Endodermal cell (in vitro differentiated cells): ENCODE results near the gene MTMR2. TPM values are rescaled to one million over a fixed set of nuclear protein-coding genes. Genes with fewer than 3 reads are reported as not detected.

Experiments used
- DNase-seq: peaks from one replicate; pipeline ENCODE4 v3.0.0-alpha.2; 2017
- H3K27ac ChIP-seq: 2 replicates; pipeline ENCODE4 v1.5.1; 2013; ENCODE audit warnings: mild to moderate bottlenecking, low read depth, low read length, moderate library complexity
- H3K27me3 ChIP-seq: 2 replicates; pipeline ENCODE4 v1.6.1; 2013; ENCODE audit warnings: mild to moderate bottlenecking, low read length, moderate library complexity; ENCODE audit not compliant: insufficient read depth, control insufficient read depth, poor library complexity, severe bottlenecking
- H3K36me3 ChIP-seq: 2 replicates; pipeline ENCODE4 v1.7.0; 2013; ENCODE audit warnings: mild to moderate bottlenecking, low read length, moderate library complexity; ENCODE audit not compliant: control insufficient read depth, insufficient read depth
- H3K4me1 ChIP-seq: one replicate; pipeline ENCODE4 v1.7.0; 2013; ENCODE audit warnings: low read length; ENCODE audit not compliant: control insufficient read depth, insufficient read depth
- H3K4me3 ChIP-seq: 2 replicates; pipeline ENCODE4 v1.5.1; 2013; ENCODE audit warnings: mild to moderate bottlenecking, low read length, moderate library complexity
- H3K9ac ChIP-seq: 2 replicates; pipeline ENCODE4 v1.6.1; 2013; ENCODE audit warnings: mild to moderate bottlenecking, low read length, moderate library complexity; ENCODE audit not compliant: poor library complexity, severe bottlenecking; ENCODE audit errors: extremely low read depth
- H3K9me3 ChIP-seq: 2 replicates; pipeline ENCODE4 v1.6.1; 2013; ENCODE audit warnings: mild to moderate bottlenecking, low read length, moderate library complexity; ENCODE audit not compliant: control insufficient read depth
- H3K27ac Mint-ChIP-seq: 2 replicates; pipeline ENCODE4 v1.8.0; 2020; ENCODE audit warnings: mixed read lengths
- H3K27me3 Mint-ChIP-seq: 2 replicates; pipeline ENCODE4 v1.8.0; 2021; ENCODE audit warnings: mild to moderate bottlenecking, mixed read lengths; ENCODE audit not compliant: insufficient read depth
- H3K36me3 Mint-ChIP-seq: 2 replicates; pipeline ENCODE4 v1.8.0; 2020; ENCODE audit warnings: low read depth, mixed read lengths
- H3K4me1 Mint-ChIP-seq: 2 replicates; pipeline ENCODE4 v1.8.0; 2020; ENCODE audit warnings: mixed read lengths
- H3K4me3 Mint-ChIP-seq: 2 replicates; pipeline ENCODE4 v1.8.0; 2020; ENCODE audit warnings: mild to moderate bottlenecking, moderate library complexity, mixed read lengths
- H3K9me3 Mint-ChIP-seq: 2 replicates; pipeline ENCODE4 v1.8.0; 2020; ENCODE audit warnings: mild to moderate bottlenecking, mixed read lengths
- WGBS, 2 experiments: methylation state at CpG; one replicate each; pipeline versions ENCODE4 v1.1.5 to v1.1.7; 2013; ENCODE audit warnings: missing lambda C conversion rate in 2 of 2, mixed read lengths in 1 of 2; ENCODE audit not compliant: insufficient coverage in 1 of 2, insufficient read length in 1 of 2; 5-methylcytosine and 5-hydroxymethylcytosine counted together
- total RNA-seq, 2 donors: library from RNA; stranded (reverse); fragmentation: NEBNext Ultra II Directional in 1 of 2; extraction: Animal tissue kit (Norgen Biotek cat#: 25700) in 1 of 2; gene quantifications; 2 replicates in 1 of 2; 3 replicates in 1 of 2; pipeline ENCODE4 v1.2.1, GENCODE V29; 2021
- TF ChIP-seq, protein P1 (sequence below): fragments of 200-600 bp; sonication (generic); conservative IDR thresholded peaks from 2 replicates; pipeline ENCODE4 v1.5.0; 2021; ENCODE audit warnings: antibody characterized with exemption, mild to moderate bottlenecking

Gene MTMR2
- total RNA-seq, 2 donors from 2014 or later = 56.9 to 65.8 TPM

DNA sequence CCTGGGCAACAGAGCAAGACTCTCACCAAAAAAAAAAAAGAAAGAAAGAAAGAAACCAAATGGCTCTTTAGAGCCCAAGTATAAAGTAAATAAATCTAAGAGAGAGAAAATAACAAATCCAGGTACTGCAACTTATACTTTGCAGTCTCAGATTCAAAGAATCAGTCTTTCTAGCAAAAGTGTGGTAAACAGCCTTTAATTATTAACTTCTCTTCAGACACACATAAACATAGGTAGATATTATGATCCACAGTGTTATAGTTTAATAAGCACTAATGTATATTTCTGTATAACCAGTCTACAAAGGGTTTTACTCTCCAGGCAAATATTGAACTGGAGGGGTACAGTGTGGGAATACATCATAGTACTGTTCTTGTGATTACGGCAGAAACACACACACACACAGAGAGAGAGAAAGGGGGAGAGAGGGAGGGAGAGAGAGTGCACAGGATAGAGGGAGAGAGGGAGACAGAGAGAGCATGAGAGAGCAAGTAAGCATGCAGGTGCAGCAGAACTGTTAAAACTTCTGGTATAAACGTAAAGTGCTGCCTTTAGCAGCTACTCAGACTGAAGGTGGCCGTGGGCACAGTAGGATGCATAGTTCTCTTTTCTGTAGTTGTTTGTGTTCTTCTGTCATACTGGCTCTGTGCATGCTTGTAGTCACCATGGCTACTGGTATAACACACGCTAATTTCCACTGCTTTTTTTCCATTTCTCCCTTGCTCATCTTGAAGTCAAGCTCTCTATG lies 32.3 kb downstream of the MTMR2 start:
- H3K27me3 ChIP-seq = no peaks in the 10 kb centered on the region
- H3K4me1 Mint-ChIP-seq = peaks cover 14% of the 10 kb centered on the region
- TF ChIP-seq, protein P1, sequence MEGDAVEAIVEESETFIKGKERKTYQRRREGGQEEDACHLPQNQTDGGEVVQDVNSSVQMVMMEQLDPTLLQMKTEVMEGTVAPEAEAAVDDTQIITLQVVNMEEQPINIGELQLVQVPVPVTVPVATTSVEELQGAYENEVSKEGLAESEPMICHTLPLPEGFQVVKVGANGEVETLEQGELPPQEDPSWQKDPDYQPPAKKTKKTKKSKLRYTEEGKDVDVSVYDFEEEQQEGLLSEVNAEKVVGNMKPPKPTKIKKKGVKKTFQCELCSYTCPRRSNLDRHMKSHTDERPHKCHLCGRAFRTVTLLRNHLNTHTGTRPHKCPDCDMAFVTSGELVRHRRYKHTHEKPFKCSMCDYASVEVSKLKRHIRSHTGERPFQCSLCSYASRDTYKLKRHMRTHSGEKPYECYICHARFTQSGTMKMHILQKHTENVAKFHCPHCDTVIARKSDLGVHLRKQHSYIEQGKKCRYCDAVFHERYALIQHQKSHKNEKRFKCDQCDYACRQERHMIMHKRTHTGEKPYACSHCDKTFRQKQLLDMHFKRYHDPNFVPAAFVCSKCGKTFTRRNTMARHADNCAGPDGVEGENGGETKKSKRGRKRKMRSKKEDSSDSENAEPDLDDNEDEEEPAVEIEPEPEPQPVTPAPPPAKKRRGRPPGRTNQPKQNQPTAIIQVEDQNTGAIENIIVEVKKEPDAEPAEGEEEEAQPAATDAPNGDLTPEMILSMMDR = no peak
- H3K4me3 ChIP-seq = no peak overlapping the region
- no peak for DNase-seq
- 56 to 85% methylated on average over 3 to 4 of the region's 4 CpGs for WGBS, 2 experiments
- H3K27me3 Mint-ChIP-seq = no peaks in the 10 kb centered on the region
- peaks cover 15% of the 10 kb centered on the region for H3K36me3 Mint-ChIP-seq
- H3K27ac ChIP-seq = no peak overlapping the region
- H3K27ac Mint-ChIP-seq = no peak overlapping the region
- peaks cover 15% of the 10 kb centered on the region for H3K36me3 ChIP-seq
- H3K4me1 ChIP-seq = no peaks in the 10 kb centered on the region
- peaks cover 10% of the 10 kb centered on the region for H3K9me3 ChIP-seq
- H3K9ac ChIP-seq = no peak overlapping the region
- no peak overlapping the region for H3K4me3 Mint-ChIP-seq
- no peaks in the 10 kb centered on the region for H3K9me3 Mint-ChIP-seq

DNA sequence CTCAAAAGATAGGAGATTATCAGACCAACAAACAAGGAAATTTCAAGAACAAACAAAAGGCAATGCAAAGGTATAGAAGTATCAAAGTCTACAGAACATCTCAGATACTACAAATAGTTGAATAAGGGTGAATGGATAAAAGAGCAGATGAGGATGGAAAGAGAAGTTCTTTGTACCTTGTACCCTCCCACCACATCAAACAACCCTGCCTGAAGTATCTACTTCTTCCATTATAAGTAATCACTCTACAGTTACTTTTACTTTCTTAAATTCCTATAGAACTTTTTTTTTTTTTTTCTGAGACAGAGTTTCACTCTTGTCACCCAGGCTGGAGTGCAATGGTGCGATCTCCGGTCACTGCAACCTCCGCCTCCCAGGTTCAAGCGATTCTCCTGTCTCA lies 35.1 kb downstream of the MTMR2 start:
- H3K27ac Mint-ChIP-seq = no peak overlapping the region
- H3K36me3 ChIP-seq = peaks cover 41% of the 10 kb centered on the region
- H3K27me3 ChIP-seq = no peaks in the 10 kb centered on the region
- peaks cover 10% of the 10 kb centered on the region for H3K9me3 ChIP-seq
- DNase-seq = no peak
- H3K4me1 Mint-ChIP-seq = peaks cover 6% of the 10 kb centered on the region
- peaks cover 22% of the 10 kb centered on the region for H3K36me3 Mint-ChIP-seq
- no peaks in the 10 kb centered on the region for H3K4me1 ChIP-seq
- WGBS, 2 experiments = 84 to 100% methylated on average over 4 of the region's 4 CpGs
- H3K27me3 Mint-ChIP-seq = no peaks in the 10 kb centered on the region
- no peak overlapping the region for H3K4me3 Mint-ChIP-seq
- H3K4me3 ChIP-seq = no peak overlapping the region
- no peak overlapping the region for H3K27ac ChIP-seq
- no peak overlapping the region for H3K9ac ChIP-seq
- TF ChIP-seq, protein P1 = no peak
- H3K9me3 Mint-ChIP-seq = no peaks in the 10 kb centered on the region

DNA sequence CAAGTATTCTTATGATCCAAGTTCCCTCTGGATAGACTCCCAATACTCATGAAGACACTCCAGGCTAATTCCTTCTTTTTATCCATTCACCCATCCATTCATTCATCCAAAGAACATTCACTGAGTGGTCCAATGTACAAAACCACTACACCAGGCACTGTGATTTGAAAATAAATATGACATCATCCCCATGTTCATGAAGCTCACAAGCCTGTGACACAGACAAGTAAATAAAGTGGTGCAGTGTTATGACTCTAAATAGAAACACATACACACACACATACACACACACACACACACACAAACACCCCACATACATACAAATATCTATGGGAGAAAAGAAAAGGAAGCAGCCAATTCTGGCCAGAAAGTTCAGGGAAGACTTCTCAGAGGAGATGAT lies 35.5 kb downstream of the MTMR2 start:
- H3K4me3 Mint-ChIP-seq = no peak overlapping the region
- no peaks in the 10 kb centered on the region for H3K27me3 ChIP-seq
- no peak overlapping the region for H3K4me3 ChIP-seq
- H3K27ac Mint-ChIP-seq = no peak overlapping the region
- H3K9ac ChIP-seq = no peak overlapping the region
- H3K27ac ChIP-seq = no peak overlapping the region
- TF ChIP-seq, protein P1 = no peak
- no peaks in the 10 kb centered on the region for H3K27me3 Mint-ChIP-seq
- H3K9me3 Mint-ChIP-seq = no peaks in the 10 kb centered on the region
- H3K9me3 ChIP-seq = peaks cover 10% of the 10 kb centered on the region
- peaks cover 24% of the 10 kb centered on the region for H3K36me3 Mint-ChIP-seq
- DNase-seq = no peak
- H3K36me3 ChIP-seq = peaks cover 43% of the 10 kb centered on the region
- no peaks in the 10 kb centered on the region for H3K4me1 ChIP-seq
- H3K4me1 Mint-ChIP-seq = peaks cover 6% of the 10 kb centered on the region
